ENCODE results near the gene GANAB. TPM values are rescaled to one million over a fixed set of nuclear protein-coding genes. Genes with fewer than 3 reads are reported as not detected.
A peak's percentile ranks its signal among the peaks of the same experiment; 100 is the strongest.

GANAB gene
- total and polyA plus RNA-seq, 2 of the 13 experiments (the other 11 are each of a cell fraction or from before 2014, with no cell fraction given), result 99.5 to 234 TPM

GRCh38 chr11:62665599-62666258 lies 19.3 kb upstream of the GANAB start (continued):
- TF ChIP-seq, protein P1, sequence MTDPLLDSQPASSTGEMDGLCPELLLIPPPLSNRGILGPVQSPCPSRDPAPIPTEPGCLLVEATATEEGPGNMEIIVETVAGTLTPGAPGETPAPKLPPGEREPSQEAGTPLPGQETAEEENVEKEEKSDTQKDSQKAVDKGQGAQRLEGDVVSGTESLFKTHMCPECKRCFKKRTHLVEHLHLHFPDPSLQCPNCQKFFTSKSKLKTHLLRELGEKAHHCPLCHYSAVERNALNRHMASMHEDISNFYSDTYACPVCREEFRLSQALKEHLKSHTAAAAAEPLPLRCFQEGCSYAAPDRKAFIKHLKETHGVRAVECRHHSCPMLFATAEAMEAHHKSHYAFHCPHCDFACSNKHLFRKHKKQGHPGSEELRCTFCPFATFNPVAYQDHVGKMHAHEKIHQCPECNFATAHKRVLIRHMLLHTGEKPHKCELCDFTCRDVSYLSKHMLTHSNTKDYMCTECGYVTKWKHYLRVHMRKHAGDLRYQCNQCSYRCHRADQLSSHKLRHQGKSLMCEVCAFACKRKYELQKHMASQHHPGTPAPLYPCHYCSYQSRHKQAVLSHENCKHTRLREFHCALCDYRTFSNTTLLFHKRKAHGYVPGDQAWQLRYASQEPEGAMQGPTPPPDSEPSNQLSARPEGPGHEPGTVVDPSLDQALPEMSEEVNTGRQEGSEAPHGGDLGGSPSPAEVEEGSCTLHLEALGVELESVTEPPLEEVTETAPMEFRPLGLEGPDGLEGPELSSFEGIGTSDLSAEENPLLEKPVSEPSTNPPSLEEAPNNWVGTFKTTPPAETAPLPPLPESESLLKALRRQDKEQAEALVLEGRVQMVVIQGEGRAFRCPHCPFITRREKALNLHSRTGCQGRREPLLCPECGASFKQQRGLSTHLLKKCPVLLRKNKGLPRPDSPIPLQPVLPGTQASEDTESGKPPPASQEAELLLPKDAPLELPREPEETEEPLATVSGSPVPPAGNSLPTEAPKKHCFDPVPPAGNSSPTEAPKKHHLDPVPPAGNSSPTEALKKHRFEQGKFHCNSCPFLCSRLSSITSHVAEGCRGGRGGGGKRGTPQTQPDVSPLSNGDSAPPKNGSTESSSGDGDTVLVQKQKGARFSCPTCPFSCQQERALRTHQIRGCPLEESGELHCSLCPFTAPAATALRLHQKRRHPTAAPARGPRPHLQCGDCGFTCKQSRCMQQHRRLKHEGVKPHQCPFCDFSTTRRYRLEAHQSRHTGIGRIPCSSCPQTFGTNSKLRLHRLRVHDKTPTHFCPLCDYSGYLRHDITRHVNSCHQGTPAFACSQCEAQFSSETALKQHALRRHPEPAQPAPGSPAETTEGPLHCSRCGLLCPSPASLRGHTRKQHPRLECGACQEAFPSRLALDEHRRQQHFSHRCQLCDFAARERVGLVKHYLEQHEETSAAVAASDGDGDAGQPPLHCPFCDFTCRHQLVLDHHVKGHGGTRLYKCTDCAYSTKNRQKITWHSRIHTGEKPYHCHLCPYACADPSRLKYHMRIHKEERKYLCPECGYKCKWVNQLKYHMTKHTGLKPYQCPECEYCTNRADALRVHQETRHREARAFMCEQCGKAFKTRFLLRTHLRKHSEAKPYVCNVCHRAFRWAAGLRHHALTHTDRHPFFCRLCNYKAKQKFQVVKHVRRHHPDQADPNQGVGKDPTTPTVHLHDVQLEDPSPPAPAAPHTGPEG (CRISPR knock-in tag; IDR thresholded peaks at IDR 0.05), result no peak
- TF ChIP-seq ZFAT (CRISPR knock-in tag; conservative IDR thresholded peaks at IDR 0.05), result no peak
- TF ChIP-seq SRSF9 (IDR thresholded peaks at IDR 0.05; ENCODE audit: borderline replicate concordance, insufficient read depth, low read depth, low read length, poor library complexity, severe bottlenecking), result no peak
- 0 out of 2 replicates have a peak, but pooled peaks have one; percentile 24 for TF ChIP-seq E2F1 (CRISPR knock-in tag; IDR thresholded peaks at IDR 0.05)
- TF ChIP-seq SKI (IDR thresholded peaks at IDR 0.05; ENCODE audit: partially characterized antibody), result no peak
- peak; percentile 11 for TF ChIP-seq PTBP1 (IDR thresholded peaks at IDR 0.05; ENCODE audit: low read depth, low read length, poor library complexity, severe bottlenecking)
- TF ChIP-seq NR2C2 (CRISPR knock-in tag; IDR thresholded peaks at IDR 0.05; ENCODE audit: borderline replicate concordance), result no peak
- no peak; the same call in 1 of the 2 replicates for TF ChIP-seq ZNF225 (CRISPR knock-in tag; IDR thresholded peaks at IDR 0.05)
- peak; percentile 45; the same call in 1 of the 2 replicates for TF ChIP-seq MAX (IDR thresholded peaks at IDR 0.05)
- TF ChIP-seq, protein P2, sequence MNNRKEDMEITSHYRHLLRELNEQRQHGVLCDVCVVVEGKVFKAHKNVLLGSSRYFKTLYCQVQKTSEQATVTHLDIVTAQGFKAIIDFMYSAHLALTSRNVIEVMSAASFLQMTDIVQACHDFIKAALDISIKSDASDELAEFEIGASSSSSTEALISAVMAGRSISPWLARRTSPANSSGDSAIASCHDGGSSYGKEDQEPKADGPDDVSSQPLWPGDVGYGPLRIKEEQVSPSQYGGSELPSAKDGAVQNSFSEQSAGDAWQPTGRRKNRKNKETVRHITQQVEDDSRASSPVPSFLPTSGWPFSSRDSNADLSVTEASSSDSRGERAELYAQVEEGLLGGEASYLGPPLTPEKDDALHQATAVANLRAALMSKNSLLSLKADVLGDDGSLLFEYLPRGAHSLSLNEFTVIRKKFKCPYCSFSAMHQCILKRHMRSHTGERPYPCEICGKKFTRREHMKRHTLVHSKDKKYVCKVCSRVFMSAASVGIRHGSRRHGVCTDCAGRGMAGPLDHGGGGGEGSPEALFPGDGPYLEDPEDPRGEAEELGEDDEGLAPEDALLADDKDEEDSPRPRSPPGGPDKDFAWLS (CRISPR knock-in tag; IDR thresholded peaks at IDR 0.05; ENCODE audit: borderline replicate concordance), result no peak
- TF ChIP-seq ZNF563 (CRISPR knock-in tag; IDR thresholded peaks at IDR 0.05), result 0 out of 2 replicates have a peak, but pooled peaks have one; percentile 20
- no peak for TF ChIP-seq ZNF235 (CRISPR knock-in tag; IDR thresholded peaks at IDR 0.05; ENCODE audit: borderline replicate concordance)
- TF ChIP-seq, protein P3, sequence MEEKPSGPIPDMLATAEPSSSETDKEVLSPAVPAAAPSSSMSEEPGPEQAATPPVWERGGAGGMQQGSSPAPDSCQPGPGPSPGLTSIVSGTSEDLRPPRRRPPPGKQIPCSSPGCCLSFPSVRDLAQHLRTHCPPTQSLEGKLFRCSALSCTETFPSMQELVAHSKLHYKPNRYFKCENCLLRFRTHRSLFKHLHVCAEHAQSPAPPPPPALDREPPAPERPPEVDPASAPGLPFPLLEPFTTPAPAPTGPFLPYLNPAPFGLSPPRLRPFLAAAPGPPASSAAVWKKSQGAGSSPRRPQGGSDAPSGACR (CRISPR knock-in tag; IDR thresholded peaks at IDR 0.05), result no peak; the same call in 1 of the 2 replicates
- TF ChIP-seq NFYC (CRISPR knock-in tag; IDR thresholded peaks at IDR 0.05), result no peak
- no peak for TF ChIP-seq ZNF672 (CRISPR knock-in tag; IDR thresholded peaks at IDR 0.05)
- TF ChIP-seq, protein P4, sequence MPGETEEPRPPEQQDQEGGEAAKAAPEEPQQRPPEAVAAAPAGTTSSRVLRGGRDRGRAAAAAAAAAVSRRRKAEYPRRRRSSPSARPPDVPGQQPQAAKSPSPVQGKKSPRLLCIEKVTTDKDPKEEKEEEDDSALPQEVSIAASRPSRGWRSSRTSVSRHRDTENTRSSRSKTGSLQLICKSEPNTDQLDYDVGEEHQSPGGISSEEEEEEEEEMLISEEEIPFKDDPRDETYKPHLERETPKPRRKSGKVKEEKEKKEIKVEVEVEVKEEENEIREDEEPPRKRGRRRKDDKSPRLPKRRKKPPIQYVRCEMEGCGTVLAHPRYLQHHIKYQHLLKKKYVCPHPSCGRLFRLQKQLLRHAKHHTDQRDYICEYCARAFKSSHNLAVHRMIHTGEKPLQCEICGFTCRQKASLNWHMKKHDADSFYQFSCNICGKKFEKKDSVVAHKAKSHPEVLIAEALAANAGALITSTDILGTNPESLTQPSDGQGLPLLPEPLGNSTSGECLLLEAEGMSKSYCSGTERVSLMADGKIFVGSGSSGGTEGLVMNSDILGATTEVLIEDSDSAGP (CRISPR knock-in tag; IDR thresholded peaks at IDR 0.05; ENCODE audit: borderline replicate concordance), result no peak; the same call in 1 of the 2 replicates
- TF ChIP-seq ZFP62 (CRISPR knock-in tag; IDR thresholded peaks at IDR 0.05), result no peak
